GM12878 (cell line): Measurements from ENCODE around the gene CNGB1.

Experiments used
- DPF2 ChIP-seq: fragments of 450-650 bp; IDR thresholded peaks from 2 replicates; pipeline ENCODE4 v1.6.1; 2017; ENCODE audit warnings: mild to moderate bottlenecking
- HDAC6 ChIP-seq: fragments of 200-600 bp; sonication (generic); IDR thresholded peaks from one replicate; pipeline ENCODE4 v1.8.0; 2017; ENCODE audit warnings: antibody characterized with exemption; ENCODE audit not compliant: unreplicated experiment
- JUNB ChIP-seq: IDR thresholded peaks from 2 replicates; pipeline ENCODE4 v1.6.1; 2016; ENCODE audit warnings: antibody characterized with exemption, mild to moderate bottlenecking
- JUND ChIP-seq: IDR thresholded peaks from 2 replicates; pipeline ENCODE4 v1.6.1; 2012; ENCODE audit warnings: low read depth, mild to moderate bottlenecking, low read length, improper control_type of control experiment, moderate library complexity
- MAX ChIP-seq: IDR thresholded peaks from 2 replicates; pipeline ENCODE4 v1.6.1; 2012; ENCODE audit warnings: low read depth, low read length, improper control_type of control experiment
- MYC ChIP-seq: IDR thresholded peaks from 2 replicates; pipeline ENCODE4 v1.6.1; 2011; ENCODE audit warnings: mild to moderate bottlenecking, low read length, moderate library complexity, inconsistent platforms; ENCODE audit not compliant: insufficient read depth, insufficient replicate concordance, insufficient read length, severe bottlenecking
- POLR2A ChIP-seq: IDR thresholded peaks from 2 replicates; pipeline ENCODE4 v1.6.1; 2011; ENCODE audit warnings: low read depth, mild to moderate bottlenecking, low read length
- POLR2AphosphoS5 ChIP-seq: IDR thresholded peaks from 2 replicates; pipeline ENCODE4 v1.6.1; 2011; ENCODE audit warnings: mild to moderate bottlenecking, low read length, inconsistent platforms
- REST ChIP-seq: IDR thresholded peaks from 2 replicates; pipeline ENCODE4 v1.6.1; 2012; ENCODE audit warnings: mild to moderate bottlenecking, low read depth, low read length
- SP1 ChIP-seq: IDR thresholded peaks from one replicate; pipeline ENCODE4 v1.6.1; 2011; ENCODE audit warnings: low read depth, low read length
- ZBTB40 ChIP-seq: fragments of 450-650 bp; IDR thresholded peaks from 2 replicates; pipeline ENCODE4 v1.6.1; 2016; ENCODE audit warnings: mild to moderate bottlenecking, moderate library complexity, borderline replicate concordance

- TF ChIP-seq HDAC6 = no peak
- TF ChIP-seq REST = no peak
- TF ChIP-seq POLR2AphosphoS5 = no peak
- no peak for TF ChIP-seq JUNB
- TF ChIP-seq SP1 = no peak
- no peak for TF ChIP-seq MYC
- TF ChIP-seq DPF2 = no peak
- no peak for TF ChIP-seq JUND
- no peak for TF ChIP-seq ZBTB40
- TF ChIP-seq MAX = no peak
- TF ChIP-seq POLR2A = no peak
These were observed 62.4 kb downstream of the CNGB1 start for GRCh38 chr16:57908409-57908987.
